HL-60 (cell line): ENCODE results near the gene NTRK2.

ENCODE experiments used
- DNase-seq, 2 experiments: peaks; one replicate each; pipeline ENCODE4 v3.0.0-alpha.2; 2010 to 2020; ENCODE audit warnings: low read depth in 1 of 2, low spot score in 1 of 2
- H3K27ac ChIP-seq: fragments of 250-450 bp; sonication (Bioruptor Pico); replicated peaks from 2 replicates; pipeline ENCODE4 v1.5.1; 2020; ENCODE audit warnings: mild to moderate bottlenecking, moderate library complexity
- H3K27me3 ChIP-seq: fragments of 250-450 bp; sonication (Bioruptor Pico); 2 replicates; pipeline ENCODE4 v1.5.1; 2021; ENCODE audit warnings: mild to moderate bottlenecking, moderate library complexity; ENCODE audit not compliant: insufficient read depth, poor library complexity, severe bottlenecking
- H3K4me3 ChIP-seq: replicated peaks from 2 replicates; pipeline ENCODE4 v1.5.1; 2011; ENCODE audit warnings: mild to moderate bottlenecking, control low read depth, low read length; ENCODE audit not compliant: insufficient read depth
- GABPA ChIP-seq: IDR thresholded peaks from 2 replicates; pipeline ENCODE4 v1.6.1; 2012; ENCODE audit warnings: low read depth
- POLR2AphosphoS5 ChIP-seq: IDR thresholded peaks from 2 replicates; pipeline ENCODE4 v1.6.1; 2012; ENCODE audit warnings: low read depth
- SPI1 ChIP-seq: IDR thresholded peaks from 2 replicates; pipeline ENCODE4 v1.6.1; 2012; ENCODE audit warnings: low read depth, mild to moderate bottlenecking, borderline replicate concordance
- TF ChIP-seq, protein P1 (sequence below): IDR thresholded peaks from 2 replicates; pipeline ENCODE4 v1.6.1; 2012; ENCODE audit warnings: low read depth; ENCODE audit not compliant: insufficient replicate concordance
- TF ChIP-seq, protein P2 (sequence below): IDR thresholded peaks from one replicate; pipeline ENCODE4 v1.5.1; 2011; ENCODE audit warnings: low read length, control low read depth, inconsistent platforms; ENCODE audit not compliant: insufficient read depth

The NTRK2 gene

DNA sequence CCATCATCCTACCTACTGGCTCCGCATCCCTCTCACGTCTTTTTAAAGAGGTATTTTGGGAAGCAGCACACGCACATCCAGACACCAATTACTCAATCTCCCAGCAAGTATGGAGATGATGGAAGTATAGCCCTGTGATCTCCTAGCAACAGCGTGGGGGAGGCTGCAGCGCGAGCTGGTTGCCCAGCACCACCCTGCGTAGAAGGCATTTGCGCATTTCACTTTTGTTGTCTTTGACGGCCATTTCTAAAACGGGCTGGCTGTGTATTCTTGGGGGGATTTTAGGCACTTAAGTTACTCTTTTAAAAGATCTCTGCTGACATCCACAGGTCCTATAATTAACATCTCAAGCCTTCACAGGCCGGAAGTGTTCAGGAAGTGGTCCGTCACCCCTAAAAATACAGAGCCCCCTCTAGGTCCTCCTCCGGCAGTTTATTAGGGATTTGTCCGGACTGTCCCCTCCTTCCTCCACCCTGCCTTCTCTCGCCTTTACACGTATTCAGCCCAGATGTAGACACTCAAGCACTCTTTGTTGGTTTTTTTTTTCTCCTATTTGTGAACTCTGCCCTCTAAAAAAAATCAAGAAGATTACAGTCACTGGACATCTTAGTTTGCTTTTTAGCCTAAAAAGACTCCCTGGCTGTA, 371.4 kb downstream of the NTRK2 start:
- TF ChIP-seq SPI1 = no peak
- TF ChIP-seq POLR2AphosphoS5 = no peak
- TF ChIP-seq, protein P1, sequence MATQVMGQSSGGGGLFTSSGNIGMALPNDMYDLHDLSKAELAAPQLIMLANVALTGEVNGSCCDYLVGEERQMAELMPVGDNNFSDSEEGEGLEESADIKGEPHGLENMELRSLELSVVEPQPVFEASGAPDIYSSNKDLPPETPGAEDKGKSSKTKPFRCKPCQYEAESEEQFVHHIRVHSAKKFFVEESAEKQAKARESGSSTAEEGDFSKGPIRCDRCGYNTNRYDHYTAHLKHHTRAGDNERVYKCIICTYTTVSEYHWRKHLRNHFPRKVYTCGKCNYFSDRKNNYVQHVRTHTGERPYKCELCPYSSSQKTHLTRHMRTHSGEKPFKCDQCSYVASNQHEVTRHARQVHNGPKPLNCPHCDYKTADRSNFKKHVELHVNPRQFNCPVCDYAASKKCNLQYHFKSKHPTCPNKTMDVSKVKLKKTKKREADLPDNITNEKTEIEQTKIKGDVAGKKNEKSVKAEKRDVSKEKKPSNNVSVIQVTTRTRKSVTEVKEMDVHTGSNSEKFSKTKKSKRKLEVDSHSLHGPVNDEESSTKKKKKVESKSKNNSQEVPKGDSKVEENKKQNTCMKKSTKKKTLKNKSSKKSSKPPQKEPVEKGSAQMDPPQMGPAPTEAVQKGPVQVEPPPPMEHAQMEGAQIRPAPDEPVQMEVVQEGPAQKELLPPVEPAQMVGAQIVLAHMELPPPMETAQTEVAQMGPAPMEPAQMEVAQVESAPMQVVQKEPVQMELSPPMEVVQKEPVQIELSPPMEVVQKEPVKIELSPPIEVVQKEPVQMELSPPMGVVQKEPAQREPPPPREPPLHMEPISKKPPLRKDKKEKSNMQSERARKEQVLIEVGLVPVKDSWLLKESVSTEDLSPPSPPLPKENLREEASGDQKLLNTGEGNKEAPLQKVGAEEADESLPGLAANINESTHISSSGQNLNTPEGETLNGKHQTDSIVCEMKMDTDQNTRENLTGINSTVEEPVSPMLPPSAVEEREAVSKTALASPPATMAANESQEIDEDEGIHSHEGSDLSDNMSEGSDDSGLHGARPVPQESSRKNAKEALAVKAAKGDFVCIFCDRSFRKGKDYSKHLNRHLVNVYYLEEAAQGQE = no peak
- no peak for TF ChIP-seq GABPA
- TF ChIP-seq, protein P2, sequence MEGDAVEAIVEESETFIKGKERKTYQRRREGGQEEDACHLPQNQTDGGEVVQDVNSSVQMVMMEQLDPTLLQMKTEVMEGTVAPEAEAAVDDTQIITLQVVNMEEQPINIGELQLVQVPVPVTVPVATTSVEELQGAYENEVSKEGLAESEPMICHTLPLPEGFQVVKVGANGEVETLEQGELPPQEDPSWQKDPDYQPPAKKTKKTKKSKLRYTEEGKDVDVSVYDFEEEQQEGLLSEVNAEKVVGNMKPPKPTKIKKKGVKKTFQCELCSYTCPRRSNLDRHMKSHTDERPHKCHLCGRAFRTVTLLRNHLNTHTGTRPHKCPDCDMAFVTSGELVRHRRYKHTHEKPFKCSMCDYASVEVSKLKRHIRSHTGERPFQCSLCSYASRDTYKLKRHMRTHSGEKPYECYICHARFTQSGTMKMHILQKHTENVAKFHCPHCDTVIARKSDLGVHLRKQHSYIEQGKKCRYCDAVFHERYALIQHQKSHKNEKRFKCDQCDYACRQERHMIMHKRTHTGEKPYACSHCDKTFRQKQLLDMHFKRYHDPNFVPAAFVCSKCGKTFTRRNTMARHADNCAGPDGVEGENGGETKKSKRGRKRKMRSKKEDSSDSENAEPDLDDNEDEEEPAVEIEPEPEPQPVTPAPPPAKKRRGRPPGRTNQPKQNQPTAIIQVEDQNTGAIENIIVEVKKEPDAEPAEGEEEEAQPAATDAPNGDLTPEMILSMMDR = no peak
- DNase-seq = no peak
- no peak overlapping the region for H3K4me3 ChIP-seq
- H3K27ac ChIP-seq = no peak overlapping the region
- H3K27me3 ChIP-seq = peaks cover 8% of the 10 kb centered on the region

DNA sequence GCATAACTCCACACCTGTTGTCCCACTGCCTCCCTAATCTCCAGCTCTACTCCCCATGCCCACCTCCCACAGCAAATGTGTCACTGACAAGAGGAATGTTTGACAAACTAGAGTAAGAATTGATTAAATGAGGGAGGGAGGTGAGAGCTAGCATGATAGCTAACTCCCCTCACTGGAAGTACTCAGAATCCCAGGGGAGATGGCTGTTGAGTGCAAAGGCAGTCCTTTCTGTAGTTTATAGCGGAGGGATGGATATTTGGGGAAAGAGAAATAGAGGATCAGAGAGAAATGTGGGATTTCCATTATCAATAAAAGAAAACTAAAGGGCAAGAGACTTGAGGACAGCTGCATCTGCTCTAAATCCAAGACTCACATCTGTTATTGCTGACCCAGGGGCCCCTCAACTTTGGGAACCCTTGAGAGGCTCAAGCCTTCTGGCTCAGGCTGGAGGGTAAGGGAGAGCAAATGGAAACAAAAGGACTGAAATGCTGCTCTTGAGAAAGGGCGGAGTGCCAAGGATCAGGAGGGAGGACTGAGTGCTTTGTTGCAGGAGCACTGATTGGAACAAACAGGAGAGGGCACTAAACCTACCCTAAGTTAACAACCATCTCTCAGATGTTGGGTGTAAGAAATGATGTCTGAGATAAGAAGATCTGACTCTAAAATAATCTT, 372.1 kb downstream of the NTRK2 start:
- TF ChIP-seq SPI1 (no peak), POLR2AphosphoS5 (no peak), GABPA (no peak)
- TF ChIP-seq, protein P2 = no peak
- TF ChIP-seq, protein P1 = no peak
- H3K27me3 ChIP-seq = peaks cover 8% of the 10 kb centered on the region
- H3K4me3 ChIP-seq = no peak overlapping the region
- H3K27ac ChIP-seq = no peak overlapping the region
- no peak for DNase-seq

DNA sequence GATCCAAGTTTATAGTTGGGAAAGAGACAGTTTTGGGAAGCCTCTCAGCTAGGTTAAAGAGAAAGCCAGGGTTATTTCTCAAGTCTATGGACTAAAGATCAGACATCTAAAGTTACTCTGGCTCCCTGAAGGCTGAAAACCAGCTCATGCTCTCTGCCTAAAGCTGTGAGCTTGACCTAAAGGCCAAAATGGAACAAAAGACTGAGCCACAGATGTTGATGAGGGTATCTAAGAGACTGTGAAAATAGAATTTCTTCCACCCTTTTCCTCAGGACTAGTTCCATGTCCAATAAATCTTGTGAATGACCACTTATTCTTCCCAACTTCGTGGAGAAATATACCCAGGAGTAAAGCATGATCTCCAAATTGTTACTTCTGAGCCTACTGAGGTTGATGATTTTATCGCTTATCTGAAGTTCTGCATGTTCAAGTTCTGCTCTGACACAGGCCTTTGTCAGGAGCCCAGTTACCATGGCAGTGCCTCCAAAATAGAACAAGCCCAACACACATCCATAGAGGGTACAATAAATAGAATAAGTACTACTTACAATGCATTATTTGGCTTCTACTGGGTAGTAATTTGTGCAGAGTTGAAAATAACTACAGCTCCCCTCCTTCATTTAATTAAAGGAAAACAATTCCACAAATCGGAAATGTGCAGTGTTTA, 373.6 kb downstream of the NTRK2 start:
- TF ChIP-seq, protein P2 = no peak
- TF ChIP-seq SPI1 (no peak), POLR2AphosphoS5 (no peak), GABPA (no peak)
- TF ChIP-seq, protein P1 = no peak
- H3K4me3 ChIP-seq = no peak overlapping the region
- no peak overlapping the region for H3K27ac ChIP-seq
- DNase-seq = no peak
- peaks cover 8% of the 10 kb centered on the region for H3K27me3 ChIP-seq
